Suprapubic skin (tissue), 4 donors: ENCODE measurements around the gene UBE3C. TPM values are rescaled to one million over a fixed set of nuclear protein-coding genes. Genes with fewer than 3 reads are reported as not detected.
A peak's percentile ranks its signal among the peaks of the same experiment; 100 is the strongest.

ENCODE experiments used
- DNase-seq, 2 donors: peaks; one replicate each; pipeline ENCODE4 v3.0.0-alpha.2; 2019; ENCODE audit warnings: low spot score in 2 of 2
- H3K27ac ChIP-seq: fragments of 200-600 bp; sonication (generic); one replicate; pipeline ENCODE4 v1.5.1; 2019
- H3K27me3 ChIP-seq: fragments of 200-600 bp; sonication (generic); one replicate; pipeline ENCODE4 v1.5.1; 2019
- H3K36me3 ChIP-seq: fragments of 200-600 bp; sonication (generic); one replicate; pipeline ENCODE4 v1.5.1; 2019
- H3K4me1 ChIP-seq: fragments of 200-600 bp; sonication (generic); one replicate; pipeline ENCODE4 v1.5.1; 2019
- H3K4me3 ChIP-seq: fragments of 200-600 bp; sonication (generic); one replicate; pipeline ENCODE4 v1.5.1; 2019; ENCODE audit warnings: mild to moderate bottlenecking
- H3K9me3 ChIP-seq: fragments of 200-600 bp; sonication (generic); one replicate; pipeline ENCODE4 v1.5.1; 2019
- CTCF ChIP-seq, 2 donors: fragments of 200-600 bp in 1 of 2; fragments of 450-650 bp in 1 of 2; sonication (generic) in 1 of 2; IDR thresholded peaks; one replicate each; pipeline ENCODE4 v1.5.1; 2016 to 2019; ENCODE audit warnings: antibody characterized with exemption in 2 of 2, mild to moderate bottlenecking in 1 of 2, moderate library complexity in 1 of 2
- EP300 ChIP-seq: sonication (generic); formaldehyde crosslinking; IDR thresholded peaks from one replicate; pipeline ENCODE4 v1.6.1; 2017; ENCODE audit warnings: antibody characterized with exemption
- POLR2A ChIP-seq, 2 donors: fragments of 450-650 bp; IDR thresholded peaks; one replicate each; pipeline ENCODE4 v1.6.1; 2017; ENCODE audit warnings: antibody characterized with exemption in 2 of 2, mild to moderate bottlenecking in 2 of 2, moderate library complexity in 2 of 2
- POLR2AphosphoS5 ChIP-seq, 3 donors: sonication (generic); formaldehyde crosslinking; IDR thresholded peaks; one replicate each; pipeline ENCODE4 v1.6.1; 2017; ENCODE audit warnings: antibody characterized with exemption in 3 of 3
- WGBS: methylation state at CpG from one replicate; pipeline ENCODE4 v1.1.5; 2018; 5-methylcytosine and 5-hydroxymethylcytosine counted together
- total RNA-seq, 4 donors: library from RNA; depleted of rRNA; stranded (reverse); fragments of >200 nt; gene quantifications; one replicate each; pipeline ENCODE4 v1.1.0, GENCODE V29; 2016

UBE3C gene
- total RNA-seq, 4 donors from 2014 or later: 66.2 to 88.1 (median 77.8) TPM

- no peak for DNase-seq
- 45% methylated on average over 16 of the region's 37 CpGs for WGBS
- no peak for TF ChIP-seq EP300
- peak in 1 of 3 donors; percentile 37 for TF ChIP-seq POLR2AphosphoS5 (IDR thresholded peaks at IDR 0.05)
- peak in 1 of 2 donors; percentile 46 for TF ChIP-seq CTCF (IDR thresholded peaks at IDR 0.05)
Observed at GRCh38 chr7:157299613-157300368, 161.1 kb downstream of the UBE3C start.

GRCh38 chr7:157300369-157300825 lies 161.7 kb downstream of the UBE3C start:
- DNase-seq: no peak
- Histone ChIP-seq H3K27me3 (no peaks in the 10 kb centered on the region), H3K4me3 (peak overlapping the region; percentile 22), H3K36me3 (no peaks in the 10 kb centered on the region), H3K27ac (peak overlapping the region; percentile 72), H3K4me1 (peaks cover 22% of the 10 kb centered on the region), H3K9me3 (no peaks in the 10 kb centered on the region)
- WGBS: 52% methylated on average over 13 of the region's 29 CpGs
- TF ChIP-seq POLR2AphosphoS5 (IDR thresholded peaks at IDR 0.05) (no peak), EP300 (no peak), CTCF (IDR thresholded peaks at IDR 0.05) (no peak), POLR2A (IDR thresholded peaks at IDR 0.05) (no peak)

More at GRCh38 chr7:157299613-157300368, 161.1 kb downstream of the UBE3C start:
- Histone ChIP-seq H3K27ac (peak overlapping the region; percentile 72), H3K4me1 (peaks cover 22% of the 10 kb centered on the region), H3K4me3 (peak overlapping the region; percentile 22), H3K9me3 (no peaks in the 10 kb centered on the region), H3K27me3 (no peaks in the 10 kb centered on the region), H3K36me3 (no peaks in the 10 kb centered on the region)

GRCh38 chr7:157301610-157302120 lies 162.9 kb downstream of the UBE3C start:
- no peak overlapping the region for H3K4me3 ChIP-seq
- no peak for DNase-seq
- H3K27me3 ChIP-seq: no peaks in the 10 kb centered on the region
- TF ChIP-seq EP300 (no peak), POLR2AphosphoS5 (IDR thresholded peaks at IDR 0.05) (no peak), POLR2A (IDR thresholded peaks at IDR 0.05) (no peak), CTCF (IDR thresholded peaks at IDR 0.05) (no peak)
- no peaks in the 10 kb centered on the region for H3K9me3 ChIP-seq
- WGBS: 78% methylated on average over 10 of the region's 10 CpGs
- H3K4me1 ChIP-seq: peaks cover 22% of the 10 kb centered on the region
- no peaks in the 10 kb centered on the region for H3K36me3 ChIP-seq
- peak overlapping the region; percentile 64 for H3K27ac ChIP-seq

GRCh38 chr7:157306846-157307838 lies 168.4 kb downstream of the UBE3C start:
- Histone ChIP-seq H3K27ac (no peak overlapping the region), H3K4me3 (no peak overlapping the region), H3K27me3 (no peaks in the 10 kb centered on the region), H3K4me1 (peaks cover 18% of the 10 kb centered on the region), H3K9me3 (no peaks in the 10 kb centered on the region), H3K36me3 (no peaks in the 10 kb centered on the region)
- no peak for DNase-seq
- TF ChIP-seq POLR2AphosphoS5 (IDR thresholded peaks at IDR 0.05) (no peak), EP300 (no peak), CTCF (IDR thresholded peaks at IDR 0.05) (no peak), POLR2A (IDR thresholded peaks at IDR 0.05) (no peak)
- WGBS: 82% methylated on average over 27 of the region's 27 CpGs
